Thoracic aorta (tissue), 2 donors: ENCODE measurements around the gene MYH10. TPM values are rescaled to one million over a fixed set of nuclear protein-coding genes. Genes with fewer than 3 reads are reported as not detected.
A peak's percentile ranks its signal among the peaks of the same experiment; 100 is the strongest.

Source experiments
- ATAC-seq: fragments of 150-250 bp; one replicate; pipeline ENCODE4 v1.8.0; 2017; ENCODE audit warnings: low read depth; ENCODE audit not compliant: insufficient number of reproducible peaks, low FRiP score
- DNase-seq: peaks from one replicate; pipeline ENCODE4 v3.0.0-alpha.2; 2020; ENCODE audit warnings: low spot score
- H3K27ac ChIP-seq, 2 donors: fragments of 200-600 bp; sonication (generic); 1 replicate in 1 of 2; 2 replicates in 1 of 2; pipeline ENCODE4 v1.5.1; 2016; ENCODE audit warnings: mild to moderate bottlenecking in 2 of 2, moderate library complexity in 2 of 2
- H3K27me3 ChIP-seq: fragments of 200-600 bp; sonication (generic); replicated peaks from 2 replicates; pipeline ENCODE4 v1.6.0; 2016; ENCODE audit warnings: mild to moderate bottlenecking; ENCODE audit not compliant: insufficient read depth
- H3K36me3 ChIP-seq: fragments of 200-600 bp; sonication (generic); one replicate; pipeline ENCODE4 v1.5.1; 2016
- H3K4me1 ChIP-seq, 2 donors: fragments of 200-600 bp; sonication (generic); 1 replicate in 1 of 2; 2 replicates in 1 of 2; pipeline versions ENCODE4 v1.5.1 to v1.6.0; 2016; ENCODE audit warnings: low read depth in 2 of 2, mild to moderate bottlenecking in 1 of 2; ENCODE audit not compliant: control insufficient read depth in 1 of 2
- H3K4me3 ChIP-seq: fragments of 200-600 bp; sonication (generic); 2 replicates; pipeline ENCODE4 v1.5.1; 2016; ENCODE audit warnings: mild to moderate bottlenecking
- H3K9me3 ChIP-seq: fragments of 200-600 bp; sonication (generic); 2 replicates; pipeline ENCODE4 v1.5.1; 2016
- total RNA-seq, 2 donors: library from RNA; depleted of rRNA; stranded (reverse); fragments of >200 nt; gene quantifications; one replicate each; pipeline versions ENCODE4 v1.1.0 to v1.2.3, GENCODE V29; 2016
- TF ChIP-seq, protein P1 (sequence below): fragments of 200-600 bp; sonication (generic); IDR thresholded peaks from one replicate; pipeline ENCODE4 v1.5.1; 2019; ENCODE audit warnings: antibody characterized with exemption

Gene MYH10
- total RNA-seq, 2 donors from 2014 or later, result 1,436 to 1,719 TPM

DNA sequence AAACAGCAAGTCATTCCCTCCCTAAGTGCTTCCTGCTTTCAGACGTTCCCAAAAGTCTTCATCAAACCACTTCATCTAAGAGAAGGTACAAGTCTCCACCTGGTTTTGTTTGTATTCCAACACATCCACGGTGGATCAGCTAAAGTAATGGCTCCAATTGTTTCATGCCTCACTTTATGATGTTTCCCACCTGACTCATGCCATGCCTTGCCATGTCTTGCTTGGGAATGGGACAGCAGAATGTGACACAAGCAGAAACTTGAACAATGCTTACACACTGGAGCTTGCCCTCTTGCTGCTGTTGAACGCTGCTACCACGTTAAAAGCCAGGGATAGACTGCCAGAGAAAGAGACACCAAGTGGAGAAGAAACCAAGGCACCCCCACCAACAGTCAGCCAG lies 43.8 kb downstream of the MYH10 start:
- TF ChIP-seq, protein P1, sequence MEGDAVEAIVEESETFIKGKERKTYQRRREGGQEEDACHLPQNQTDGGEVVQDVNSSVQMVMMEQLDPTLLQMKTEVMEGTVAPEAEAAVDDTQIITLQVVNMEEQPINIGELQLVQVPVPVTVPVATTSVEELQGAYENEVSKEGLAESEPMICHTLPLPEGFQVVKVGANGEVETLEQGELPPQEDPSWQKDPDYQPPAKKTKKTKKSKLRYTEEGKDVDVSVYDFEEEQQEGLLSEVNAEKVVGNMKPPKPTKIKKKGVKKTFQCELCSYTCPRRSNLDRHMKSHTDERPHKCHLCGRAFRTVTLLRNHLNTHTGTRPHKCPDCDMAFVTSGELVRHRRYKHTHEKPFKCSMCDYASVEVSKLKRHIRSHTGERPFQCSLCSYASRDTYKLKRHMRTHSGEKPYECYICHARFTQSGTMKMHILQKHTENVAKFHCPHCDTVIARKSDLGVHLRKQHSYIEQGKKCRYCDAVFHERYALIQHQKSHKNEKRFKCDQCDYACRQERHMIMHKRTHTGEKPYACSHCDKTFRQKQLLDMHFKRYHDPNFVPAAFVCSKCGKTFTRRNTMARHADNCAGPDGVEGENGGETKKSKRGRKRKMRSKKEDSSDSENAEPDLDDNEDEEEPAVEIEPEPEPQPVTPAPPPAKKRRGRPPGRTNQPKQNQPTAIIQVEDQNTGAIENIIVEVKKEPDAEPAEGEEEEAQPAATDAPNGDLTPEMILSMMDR, result no peak
- ATAC-seq, result no peak
- no peak overlapping the region for H3K4me3 ChIP-seq
- H3K36me3 ChIP-seq, result peaks cover 3% of the 10 kb centered on the region
- no peak for DNase-seq
- no peaks in the 10 kb centered on the region for H3K27me3 ChIP-seq
- H3K9me3 ChIP-seq, result no peaks in the 10 kb centered on the region
- H3K27ac ChIP-seq, result peak overlapping the region; percentile 7 to 73
- peaks cover 49 to 97% of the 10 kb centered on the region in 2 donors for H3K4me1 ChIP-seq

DNA sequence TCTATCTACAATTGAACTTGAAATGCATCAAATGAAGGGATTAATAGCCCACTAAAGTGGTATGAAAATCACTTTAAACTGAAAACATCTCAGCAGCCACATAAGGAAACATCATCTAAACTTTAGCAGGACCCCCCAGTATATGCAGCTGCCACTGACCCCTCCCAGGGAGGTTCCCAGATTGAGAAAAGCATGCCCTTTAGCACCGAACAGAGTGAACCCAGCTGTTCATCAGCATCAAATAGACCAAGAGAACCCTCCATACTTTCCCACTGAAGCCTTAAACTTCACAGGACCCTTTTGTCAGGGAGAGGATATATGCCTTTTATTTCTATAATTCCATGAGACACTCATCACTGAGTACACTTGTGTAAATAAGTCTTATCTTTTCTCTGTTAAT lies 44.6 kb downstream of the MYH10 start:
- H3K4me3 ChIP-seq, result no peak overlapping the region
- H3K27ac ChIP-seq, result peak overlapping the region; percentile 7 to 73
- TF ChIP-seq, protein P1, result no peak
- H3K4me1 ChIP-seq, result peaks cover 45 to 97% of the 10 kb centered on the region in 2 donors
- ATAC-seq (no peak), DNase-seq (no peak)
- H3K9me3 ChIP-seq, result no peaks in the 10 kb centered on the region
- H3K27me3 ChIP-seq, result no peaks in the 10 kb centered on the region
- peaks cover 3% of the 10 kb centered on the region for H3K36me3 ChIP-seq

DNA sequence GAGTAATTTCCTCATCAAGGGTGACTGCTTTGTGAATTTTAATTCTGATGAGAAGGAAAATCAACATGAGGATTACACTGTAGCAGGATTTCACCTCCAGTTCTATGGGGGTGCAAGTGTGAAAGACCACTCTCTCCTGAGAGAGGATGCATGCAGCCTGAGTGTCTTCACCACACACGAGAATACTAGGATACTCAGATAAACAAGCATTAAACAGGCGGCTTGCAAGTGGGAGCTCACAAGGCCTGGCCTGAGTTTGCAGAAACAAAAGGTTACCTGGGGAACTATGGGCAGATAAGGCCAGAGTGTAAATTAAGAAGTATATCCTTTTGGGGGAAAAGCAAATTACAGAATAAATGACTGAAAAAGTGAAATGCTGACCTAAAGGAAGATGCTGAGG lies 46.6 kb downstream of the MYH10 start:
- DNase-seq (no peak), ATAC-seq (no peak)
- H3K36me3 ChIP-seq, result peaks cover 4% of the 10 kb centered on the region
- TF ChIP-seq, protein P1, result no peak
- no peak overlapping the region for H3K4me3 ChIP-seq
- H3K27ac ChIP-seq, result peak overlapping the region; percentile 33 to 45
- no peaks in the 10 kb centered on the region for H3K27me3 ChIP-seq
- H3K4me1 ChIP-seq, result peaks cover 38 to 98% of the 10 kb centered on the region in 2 donors
- H3K9me3 ChIP-seq, result no peaks in the 10 kb centered on the region

DNA sequence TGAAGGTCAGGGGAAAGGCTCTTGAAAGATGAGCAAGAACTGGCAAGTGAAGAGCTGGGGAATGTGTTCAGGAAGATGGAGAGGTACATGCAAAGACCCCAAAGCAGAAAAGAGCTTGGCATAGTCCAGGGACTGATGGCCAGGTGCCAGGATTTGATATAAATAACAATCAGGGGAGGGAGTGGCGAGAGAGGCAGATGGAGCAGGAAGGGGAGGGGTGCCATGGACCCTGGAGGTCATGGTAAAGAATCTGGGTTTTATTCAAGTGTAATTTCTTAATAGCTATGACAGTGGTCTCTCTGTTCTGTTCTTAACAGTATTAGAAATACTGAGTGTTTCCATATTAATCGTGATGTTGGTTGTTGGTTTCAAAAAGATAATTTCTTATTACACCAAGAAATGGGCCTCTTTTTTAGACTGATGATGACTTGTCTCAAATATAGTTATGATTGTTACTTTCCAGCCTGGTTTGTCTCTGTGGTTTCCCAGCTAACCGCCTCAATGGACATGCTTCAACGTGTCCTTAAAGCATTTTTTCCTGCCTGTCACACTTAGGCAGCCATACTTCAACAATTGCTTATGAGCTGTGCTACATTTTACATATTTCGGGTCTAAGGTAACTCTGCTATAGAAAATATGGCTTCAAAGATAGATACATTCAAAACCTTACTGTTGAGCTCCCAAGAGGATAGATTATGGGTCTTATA lies 49.4 kb downstream of the MYH10 start:
- H3K27me3 ChIP-seq, result no peaks in the 10 kb centered on the region
- peaks cover 14% of the 10 kb centered on the region for H3K36me3 ChIP-seq
- peak overlapping the region; percentile 45 to 65 for H3K27ac ChIP-seq
- no peak for DNase-seq
- TF ChIP-seq, protein P1, result no peak
- no peaks in the 10 kb centered on the region for H3K9me3 ChIP-seq
- no peak for ATAC-seq
- no peak overlapping the region for H3K4me3 ChIP-seq
- peaks cover 35 to 96% of the 10 kb centered on the region in 2 donors for H3K4me1 ChIP-seq

DNA sequence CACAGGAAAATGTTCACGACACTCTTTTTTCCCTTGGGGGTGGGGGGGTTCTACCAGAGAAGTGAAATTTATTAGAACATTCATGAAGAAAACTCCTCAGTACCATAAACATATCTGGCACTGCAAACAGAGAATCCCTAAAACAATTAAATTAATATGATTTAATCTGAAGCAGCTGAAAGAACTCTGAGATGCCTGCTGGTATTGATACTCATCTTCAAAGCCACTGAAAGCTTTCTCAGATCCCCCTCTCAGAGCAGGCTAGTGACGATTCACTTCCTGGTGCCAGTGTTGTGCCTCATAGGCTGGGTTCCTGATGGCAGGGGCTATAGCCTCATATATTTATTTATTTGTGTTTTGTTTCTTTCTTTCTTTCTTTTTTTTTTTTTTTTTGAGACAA lies 52.7 kb downstream of the MYH10 start:
- H3K4me3 ChIP-seq, result no peak overlapping the region
- peaks cover 30 to 90% of the 10 kb centered on the region in 2 donors for H3K4me1 ChIP-seq
- no peaks in the 10 kb centered on the region for H3K27me3 ChIP-seq
- no peaks in the 10 kb centered on the region for H3K9me3 ChIP-seq
- DNase-seq (no peak), ATAC-seq (no peak)
- peak overlapping the region; percentile 53 to 65 for H3K27ac ChIP-seq
- H3K36me3 ChIP-seq, result peaks cover 15% of the 10 kb centered on the region
- TF ChIP-seq, protein P1, result no peak
